Heart left ventricle (tissue), 16 donors: ENCODE results near the gene CTNNA3. TPM values are rescaled to one million over a fixed set of nuclear protein-coding genes. Genes with fewer than 3 reads are reported as not detected.

Experiments used
- ATAC-seq, 4 donors: fragments of 200-7000 bp; cut with Tn5 transposase; one replicate each; pipeline ENCODE4 v1.9.1; 2020 to 2022; ENCODE audit warnings: moderate library complexity in 4 of 4, mild to moderate bottlenecking in 3 of 4, moderate number of reproducible peaks in 1 of 4
- DNase-seq, 5 donors: peaks; one replicate each; pipeline ENCODE4 v3.0.0-alpha.2; 2020
- H3K27ac ChIP-seq, 12 donors: fragments of 200-600 bp; sonication (generic) in 4 of 12; one replicate each; pipeline versions ENCODE4 v1.5.0 to v1.8.0; 2016 to 2022; ENCODE audit warnings: mild to moderate bottlenecking in 2 of 12
- H3K27me3 ChIP-seq, 9 donors: fragments of 200-600 bp; sonication (generic) in 2 of 9; one replicate each; pipeline versions ENCODE4 v1.5.1 to v1.8.0; 2016 to 2022; ENCODE audit warnings: mild to moderate bottlenecking in 3 of 9
- H3K36me3 ChIP-seq, 9 donors: fragments of 200-600 bp; sonication (generic) in 2 of 9; one replicate each; pipeline versions ENCODE4 v1.5.0 to v1.8.0; 2018 to 2022; ENCODE audit warnings: mild to moderate bottlenecking in 2 of 9
- H3K4me1 ChIP-seq, 12 donors: fragments of 200-600 bp; sonication (generic) in 4 of 12; one replicate each; pipeline versions ENCODE4 v1.5.0 to v1.8.0; 2016 to 2022; ENCODE audit warnings: mild to moderate bottlenecking in 3 of 12
- H3K4me3 ChIP-seq, 12 donors: fragments of 200-600 bp; sonication (generic) in 4 of 12; one replicate each; pipeline versions ENCODE4 v1.5.0 to v1.8.0; 2017 to 2022; ENCODE audit warnings: mild to moderate bottlenecking in 9 of 12, moderate library complexity in 4 of 12
- H3K9me3 ChIP-seq, 12 donors: fragments of 200-600 bp; sonication (generic) in 4 of 12; one replicate each; pipeline versions ENCODE4 v1.5.0 to v1.8.0; 2016 to 2022; ENCODE audit warnings: mild to moderate bottlenecking in 1 of 12
- POLR2A ChIP-seq, 2 donors: fragments of 450-650 bp; IDR thresholded peaks; one replicate each; pipeline ENCODE4 v1.6.1; 2017; ENCODE audit warnings: antibody characterized with exemption in 2 of 2, mild to moderate bottlenecking in 2 of 2, moderate library complexity in 2 of 2
- WGBS, 4 donors: extraction: QIAGEN DNeasy Blood & Tissue Kit in 2 of 4; methylation state at CpG; one replicate each; pipeline versions ENCODE4 v1.1.5 to v1.1.7; 2013 to 2018; 5-methylcytosine and 5-hydroxymethylcytosine counted together
- intact Hi-C, 10 donors: fragments of 100-400 bp; cut with DNase I; formaldehyde crosslinking; loops; one replicate each; pipeline versions ENCODE4 v1.11.1 to v1.14.2; 2022
- polyA plus RNA-seq, 2 donors: library from polyadenylated mRNA; stranded (reverse); fragments of 200-250 nt; gene quantifications; one replicate each; pipeline ENCODE4 v1.2.3, GENCODE V29; 2013
- total RNA-seq, 9 donors: library from RNA; depleted of rRNA in 2 of 9; stranded (reverse); fragments of >200 nt in 2 of 9; fragmentation: NEBNext Ultra II Directional in 3 of 9; extraction: Animal tissue kit (Norgen Biotek cat#: 25700) in 3 of 9; gene quantifications; one replicate each; pipeline versions ENCODE4 v1.1.0 to v1.2.4, GENCODE V29; 2016 to 2023
- TF ChIP-seq, protein P1 (sequence below), 12 donors: fragments of 200-600 bp; sonication (generic) in 4 of 12; IDR thresholded peaks; one replicate each; pipeline versions ENCODE4 v1.5.0 to v1.8.0; 2018 to 2022; ENCODE audit warnings: antibody characterized with exemption in 12 of 12, mild to moderate bottlenecking in 5 of 12
- donor health status: ischemic (EF 13 %, LVEDD 7.1; RV severe dilation, severe dysfunction).
- donor health status: healthy with polysubstance abuse.
- donor health status: DM: no; HTN: yes; CAD: no.
- donor health status: DM: no; HTN: no; CAD: no.
- donor health status: ischemic (EF 25% LVEDD 6.9; RV normal size, moderate dysfunction).
- donor health status: ischemic (EF 25% LVEDD 5.7; RV mildly dilated, moderate dysfunction).
- donor health status: healthy.
- donor health status: DM: yes; HTN: yes; CAD: no.
- donor health status: ischemic (EF 35%, LVEDD 5.7; RV mildly dilated, moderate dysfunction).
- donor health status: nonischemic (EF 11% LVEDD 7.7; RV severe dilation, severe dysfunction).
- donor health status: DM: yes; HTN: yes; CAD: no.
- donor health status: PGD.
- donor health status: ischemic (EF 29% LVEDD 5.4; RV normal size, mild dysfunction).
- donor health status: nonischemic (EF 23%, LVEDD 6.1; RV moderate dilation, normal function).

CTNNA3 gene
- total and polyA plus RNA-seq, 11 donors: 4.8 to 200 (median 99.0) TPM

DNA sequence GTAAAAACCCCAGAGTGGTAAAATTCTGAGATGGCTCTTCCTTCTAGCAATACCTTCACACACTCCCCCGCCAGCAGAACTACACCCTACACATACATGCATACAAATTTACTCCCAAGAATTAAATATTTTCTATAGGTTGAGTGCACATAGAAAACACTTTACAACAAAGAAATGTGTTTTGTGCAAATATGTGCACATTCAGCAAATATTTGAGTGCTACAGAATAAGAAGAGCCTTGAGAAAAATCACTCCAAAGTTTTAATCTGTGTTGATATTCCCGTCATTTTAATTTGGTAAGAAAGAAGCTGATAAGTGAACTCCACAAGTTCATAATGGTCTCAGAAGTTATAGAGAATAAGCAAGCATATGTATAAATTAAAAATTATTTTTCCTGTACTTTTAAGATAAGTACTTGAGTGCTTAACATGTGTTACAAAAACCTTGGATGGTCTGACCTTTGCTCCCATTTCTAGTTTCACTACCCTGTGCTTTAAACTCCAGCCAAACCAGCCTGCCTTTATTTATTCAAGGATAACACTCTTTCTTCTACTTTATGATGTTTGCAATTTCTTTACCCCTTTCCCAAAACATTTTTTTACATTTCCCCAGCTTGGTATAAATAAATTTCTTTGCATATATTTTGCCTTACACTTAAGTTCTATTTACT, 1503.7 kb downstream of the CTNNA3 start:
- intact Hi-C loops: no loop called here
- no peak overlapping the region for H3K27ac ChIP-seq
- no peak overlapping the region for H3K4me3 ChIP-seq
- ATAC-seq (no peak), DNase-seq (no peak)
- 66 to 86% (median 81%) methylated on average over 2 of the region's 2 CpGs for WGBS, 4 donors
- H3K36me3 ChIP-seq: no peaks in the 10 kb centered on the region
- no peaks in the 10 kb centered on the region for H3K4me1 ChIP-seq
- H3K27me3 ChIP-seq: no peaks in the 10 kb centered on the region
- TF ChIP-seq, protein P1, sequence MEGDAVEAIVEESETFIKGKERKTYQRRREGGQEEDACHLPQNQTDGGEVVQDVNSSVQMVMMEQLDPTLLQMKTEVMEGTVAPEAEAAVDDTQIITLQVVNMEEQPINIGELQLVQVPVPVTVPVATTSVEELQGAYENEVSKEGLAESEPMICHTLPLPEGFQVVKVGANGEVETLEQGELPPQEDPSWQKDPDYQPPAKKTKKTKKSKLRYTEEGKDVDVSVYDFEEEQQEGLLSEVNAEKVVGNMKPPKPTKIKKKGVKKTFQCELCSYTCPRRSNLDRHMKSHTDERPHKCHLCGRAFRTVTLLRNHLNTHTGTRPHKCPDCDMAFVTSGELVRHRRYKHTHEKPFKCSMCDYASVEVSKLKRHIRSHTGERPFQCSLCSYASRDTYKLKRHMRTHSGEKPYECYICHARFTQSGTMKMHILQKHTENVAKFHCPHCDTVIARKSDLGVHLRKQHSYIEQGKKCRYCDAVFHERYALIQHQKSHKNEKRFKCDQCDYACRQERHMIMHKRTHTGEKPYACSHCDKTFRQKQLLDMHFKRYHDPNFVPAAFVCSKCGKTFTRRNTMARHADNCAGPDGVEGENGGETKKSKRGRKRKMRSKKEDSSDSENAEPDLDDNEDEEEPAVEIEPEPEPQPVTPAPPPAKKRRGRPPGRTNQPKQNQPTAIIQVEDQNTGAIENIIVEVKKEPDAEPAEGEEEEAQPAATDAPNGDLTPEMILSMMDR (IDR thresholded peaks at IDR 0.05): no peak
- TF ChIP-seq POLR2A (IDR thresholded peaks at IDR 0.05): no peak
- H3K9me3 ChIP-seq: no peaks in the 10 kb centered on the region

DNA sequence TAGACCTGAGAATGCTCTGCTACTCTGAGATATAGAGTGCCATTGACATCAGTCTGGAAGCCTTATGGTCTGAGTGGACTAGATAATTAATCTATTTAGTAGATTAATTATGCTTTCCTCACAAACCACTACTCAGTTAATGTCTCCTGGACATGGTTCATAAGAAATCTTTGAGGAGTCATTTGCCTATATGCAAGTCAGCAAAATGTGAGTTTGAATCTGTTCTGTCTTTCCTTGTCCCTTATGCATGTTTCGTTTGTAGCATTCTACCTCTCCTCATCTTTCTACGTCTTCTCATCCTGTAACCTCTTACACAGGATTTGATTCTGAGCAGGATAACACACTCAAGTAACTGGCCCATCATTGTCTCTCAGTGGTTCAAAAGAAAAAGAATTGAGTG, 1505.6 kb downstream of the CTNNA3 start:
- intact Hi-C loops: no loop called here
- Histone ChIP-seq H3K4me3 (no peak overlapping the region), H3K36me3 (no peaks in the 10 kb centered on the region), H3K27me3 (no peaks in the 10 kb centered on the region), H3K9me3 (no peaks in the 10 kb centered on the region), H3K4me1 (no peaks in the 10 kb centered on the region), H3K27ac (no peak overlapping the region)
- TF ChIP-seq POLR2A (IDR thresholded peaks at IDR 0.05): no peak
- TF ChIP-seq, protein P1 (IDR thresholded peaks at IDR 0.05): no peak
- WGBS, 4 donors: 88 to 98% (median 88%) methylated on average over 2 of the region's 2 CpGs
- ATAC-seq (no peak), DNase-seq (no peak)

DNA sequence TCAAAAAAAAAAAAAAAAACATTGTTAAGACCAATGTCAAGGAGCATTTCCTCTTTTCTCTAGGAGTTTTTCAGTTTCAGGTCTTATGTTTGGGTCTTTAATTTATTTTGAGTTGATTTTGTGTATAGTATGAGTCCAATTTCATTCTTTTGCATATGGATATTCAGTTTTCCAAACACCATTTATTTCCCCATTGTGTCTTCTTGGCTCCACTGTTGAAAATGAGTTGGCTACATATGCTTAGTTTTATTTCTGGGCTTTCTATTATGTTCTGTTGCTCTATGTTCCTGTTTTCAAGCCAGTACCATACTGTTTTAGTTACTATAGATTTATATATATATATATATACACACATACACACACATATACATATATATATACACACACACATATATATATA, 1506.7 kb downstream of the CTNNA3 start:
- H3K36me3 ChIP-seq: no peaks in the 10 kb centered on the region
- no peak overlapping the region for H3K4me3 ChIP-seq
- TF ChIP-seq POLR2A (IDR thresholded peaks at IDR 0.05): no peak
- TF ChIP-seq, protein P1 (IDR thresholded peaks at IDR 0.05): no peak
- no peaks in the 10 kb centered on the region for H3K27me3 ChIP-seq
- no peaks in the 10 kb centered on the region for H3K9me3 ChIP-seq
- H3K4me1 ChIP-seq: no peaks in the 10 kb centered on the region
- DNase-seq (no peak), ATAC-seq (no peak)
- H3K27ac ChIP-seq: no peak overlapping the region
- intact Hi-C loops: no loop called here

DNA sequence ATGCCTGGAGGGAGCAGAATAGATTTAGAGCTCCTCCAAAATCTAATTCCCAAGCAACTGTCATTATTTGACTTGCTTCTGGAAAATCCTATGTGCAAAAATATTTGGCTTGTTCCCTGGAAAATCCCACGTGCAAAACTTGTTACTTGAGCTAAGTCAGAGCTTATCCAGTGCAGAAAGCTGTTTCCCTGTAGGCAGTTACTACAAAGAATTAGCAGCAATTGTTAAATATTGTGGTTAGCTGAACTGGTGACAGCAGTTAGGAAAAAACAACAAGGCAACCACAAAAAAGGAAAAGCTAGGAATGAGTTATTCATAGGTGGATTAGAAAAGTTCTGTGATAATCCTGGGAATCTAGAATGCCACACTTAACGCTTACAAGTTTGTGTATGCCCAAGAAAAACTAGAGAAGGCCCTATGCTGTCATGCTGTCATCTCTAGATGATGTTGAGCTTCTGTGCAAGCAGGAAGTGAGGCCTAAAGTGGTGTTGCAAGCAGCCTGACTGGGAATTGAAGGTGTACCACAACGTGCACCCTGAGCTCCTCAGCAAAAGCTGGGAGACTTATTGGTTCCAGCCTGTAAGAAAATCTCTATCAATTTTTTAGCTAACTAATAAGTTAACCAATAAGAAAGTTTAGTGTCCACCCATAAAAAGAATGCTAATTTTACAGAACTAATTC, 1508.8 kb downstream of the CTNNA3 start:
- Histone ChIP-seq H3K27ac (no peak overlapping the region), H3K36me3 (no peaks in the 10 kb centered on the region), H3K4me1 (no peaks in the 10 kb centered on the region), H3K27me3 (no peaks in the 10 kb centered on the region), H3K4me3 (no peak overlapping the region), H3K9me3 (no peaks in the 10 kb centered on the region)
- intact Hi-C loops: no loop called here
- 49 to 64% (median 52%) methylated on average over 3 of the region's 3 CpGs for WGBS, 4 donors
- TF ChIP-seq, protein P1 (IDR thresholded peaks at IDR 0.05): no peak
- TF ChIP-seq POLR2A (IDR thresholded peaks at IDR 0.05): no peak
- ATAC-seq: no peak
- DNase-seq: no peak
